HepG2 (cell line): ENCODE data around the gene TYW1B. TPM values are rescaled to one million over a fixed set of nuclear protein-coding genes. Genes with fewer than 3 reads are reported as not detected.
A peak's percentile ranks its signal among the peaks of the same experiment; 100 is the strongest.
"Not testable (repeated sequence)": the region's sequence is repeated elsewhere in the genome, so short reads cannot be mapped to it uniquely, and the experiment has no call there.

ENCODE experiments used
- ATAC-seq: fragments of 200-7000 bp; cut with Tn5 transposase; 3 replicates; pipeline ENCODE4 v1.9.1; 2020; ENCODE audit warnings: mild to moderate bottlenecking, moderate library complexity
- BruUV-seq: library from RNA; stranded (reverse); fragments of 400-500 nt; replicated peaks from 2 replicates; lab custom pipeline; 2021; lab: Mats Ljungman, UMichigan
- CTCF ChIA-PET: fragments of 300-600 bp; formaldehyde crosslinking; extraction: SDS; loops from one replicate; lab custom pipeline; 2021; ENCODE audit warnings: low total read pairs, inconsistent platforms, low intra/inter-chr PET ratio; lab: Yijun Ruan, JAX
- POLR2A ChIA-PET: fragments of 350-600 bp; sonication (Branson Sonifier 250); formaldehyde crosslinking; loops from one replicate; lab custom pipeline; 2020; ENCODE audit warnings: antibody characterized with exemption, inconsistent platforms; lab: Yijun Ruan, JAX
- DNase-seq: peaks from one replicate; pipeline ENCODE4 v3.0.0-alpha.2; 2015; ENCODE audit warnings: low spot score
- FAIRE-seq: peaks from 3 replicates; lab custom pipeline; 2011; peaks lifted over from hg19 to GRCh38; lab: Jason Lieb, UNC
- H2AFZ ChIP-seq: one replicate; pipeline ENCODE4 v1.6.1; 2011; ENCODE audit warnings: low read length, inconsistent platforms
- H3K27ac ChIP-seq: fragments of 300-600 bp; 3 replicates; pipeline ENCODE4 v1.8.0; 2011; ENCODE audit warnings: mixed run types, mild to moderate bottlenecking, mixed read lengths, low read length, inconsistent platforms; ENCODE audit not compliant: insufficient read depth; ENCODE audit errors: extremely low read length
- H3K27me3 ChIP-seq, 2 experiments: fragments of 200-600 bp in 1 of 2; 2 replicates in 1 of 2; 3 replicates in 1 of 2; pipeline versions ENCODE4 v1.6.0 to v1.8.0; 2011; ENCODE audit warnings: low read length in 2 of 2, mild to moderate bottlenecking in 2 of 2, moderate library complexity in 2 of 2, inconsistent platforms in 1 of 2; ENCODE audit not compliant: insufficient read depth in 2 of 2, control insufficient read depth in 1 of 2
- H3K36me3 ChIP-seq, 2 experiments: fragments of 200-600 bp in 1 of 2; replicated peaks in 1 of 2; 2 replicates in 1 of 2; 3 replicates in 1 of 2; pipeline versions ENCODE4 v1.5.1 to v1.8.0; 2011; ENCODE audit warnings: low read length in 2 of 2, inconsistent platforms in 1 of 2; ENCODE audit not compliant: insufficient read depth in 2 of 2, control insufficient read depth in 1 of 2
- H3K4me1 ChIP-seq: 2 replicates; pipeline ENCODE4 v1.5.1; 2012; ENCODE audit warnings: low read length, inconsistent platforms; ENCODE audit not compliant: insufficient read depth
- H3K4me2 ChIP-seq: 2 replicates; pipeline ENCODE4 v1.6.0; 2011; ENCODE audit warnings: low read depth, low read length, inconsistent platforms
- H3K4me3 ChIP-seq, 3 experiments: fragments of 200-600 bp in 1 of 3; sonication (generic), shearing (Covaris generic) in 1 of 3; replicated peaks in 1 of 3; 2 replicates each; pipeline ENCODE4 v1.5.1; 2011 to 2016; ENCODE audit warnings: low read length in 3 of 3, inconsistent platforms in 2 of 3, low read depth in 2 of 3, mild to moderate bottlenecking in 2 of 3, control low read depth in 1 of 3, mixed read lengths in 1 of 3; ENCODE audit not compliant: insufficient read depth in 1 of 3
- H3K79me2 ChIP-seq: one replicate; pipeline ENCODE4 v1.6.1; 2011; ENCODE audit warnings: low read length, inconsistent platforms; ENCODE audit not compliant: insufficient read depth
- H3K9ac ChIP-seq: 2 replicates; pipeline ENCODE4 v1.6.0; 2011; ENCODE audit warnings: mild to moderate bottlenecking, low read depth, low read length, inconsistent platforms; ENCODE audit not compliant: insufficient read depth
- H3K9me3 ChIP-seq: 2 replicates; pipeline ENCODE4 v1.5.1; 2012; ENCODE audit warnings: mild to moderate bottlenecking, low read length
- H4K20me1 ChIP-seq: 2 replicates; pipeline ENCODE4 v1.6.0; 2011; ENCODE audit warnings: inconsistent platforms, mild to moderate bottlenecking, low read length, moderate library complexity; ENCODE audit not compliant: insufficient read depth
- CEBPG ChIP-seq: IDR thresholded peaks from 2 replicates; pipeline ENCODE4 v1.6.1; 2016
- GATAD2A ChIP-seq: IDR thresholded peaks from 2 replicates; pipeline ENCODE4 v1.6.1; 2016
- HNF4A ChIP-seq: sonication (generic); formaldehyde crosslinking; IDR thresholded peaks from 2 replicates; pipeline ENCODE4 v1.4.0; 2020; ENCODE audit warnings: missing genetic modification reagents
- WGBS: methylation state at CpG from one replicate; pipeline ENCODE4 v1.1.6; 2017; ENCODE audit warnings: low lambda C conversion rate; 5-methylcytosine and 5-hydroxymethylcytosine counted together
- in situ Hi-C: cut with HindIII; loops from 2 replicates; pipeline ENCODE4 v1.10.0; 2017; ENCODE audit warnings: low pct_unique_long_range_greater_than_20kb; ENCODE audit not compliant: extremely low pct_ligation_motif_present
- intact Hi-C: fragments of 100-400 bp; cut with micrococcal nuclease; formaldehyde crosslinking; loops from one replicate; pipeline ENCODE4 v1.10.0; 2022; ENCODE audit not compliant: unreplicated experiment
- polyA plus RNA-seq, 8 experiments: library from polyadenylated mRNA; depleted of rRNA in 3 of 8; stranded (reverse) in 7 of 8; unstranded in 1 of 8; fragments of >200 nt; fragmentation: Illumina TruSeq in 4 of 8; extraction: Trizol in 4 of 8; gene quantifications; 2 replicates each; pipeline versions ENCODE4 v1.2.1 to v1.2.3, GENCODE V29; 2011 to 2016; ENCODE audit warnings: low read depth in 4 of 8, missing spikeins in 1 of 8, mixed read lengths in 1 of 8; ENCODE audit not compliant: insufficient read depth in 1 of 8
- total RNA-seq, 5 experiments: library from RNA; depleted of rRNA; stranded (reverse); fragments of >200 nt; fragmentation: Illumina TruSeq; extraction: Trizol; gene quantifications; 2 replicates each; pipeline ENCODE4 v1.2.3, GENCODE V29; 2016; ENCODE audit warnings: low read depth in 1 of 5
- TF ChIP-seq, protein P1 (sequence below): IDR thresholded peaks from 2 replicates; pipeline ENCODE4 v1.4.0; 2020; ENCODE audit warnings: mild to moderate bottlenecking, missing genetic modification reagents
- TF ChIP-seq, protein P2 (sequence below): sonication (generic); formaldehyde crosslinking; conservative IDR thresholded peaks from 2 replicates; pipeline ENCODE4 v1.4.0; 2020; ENCODE audit warnings: mild to moderate bottlenecking, missing genetic modification reagents, moderate library complexity

The TYW1B gene
- total and polyA plus RNA-seq, 2 of the 13 experiments (the other 11 are each of a cell fraction or from before 2014, with no cell fraction given), result 2.0 to 5.5 TPM

DNA sequence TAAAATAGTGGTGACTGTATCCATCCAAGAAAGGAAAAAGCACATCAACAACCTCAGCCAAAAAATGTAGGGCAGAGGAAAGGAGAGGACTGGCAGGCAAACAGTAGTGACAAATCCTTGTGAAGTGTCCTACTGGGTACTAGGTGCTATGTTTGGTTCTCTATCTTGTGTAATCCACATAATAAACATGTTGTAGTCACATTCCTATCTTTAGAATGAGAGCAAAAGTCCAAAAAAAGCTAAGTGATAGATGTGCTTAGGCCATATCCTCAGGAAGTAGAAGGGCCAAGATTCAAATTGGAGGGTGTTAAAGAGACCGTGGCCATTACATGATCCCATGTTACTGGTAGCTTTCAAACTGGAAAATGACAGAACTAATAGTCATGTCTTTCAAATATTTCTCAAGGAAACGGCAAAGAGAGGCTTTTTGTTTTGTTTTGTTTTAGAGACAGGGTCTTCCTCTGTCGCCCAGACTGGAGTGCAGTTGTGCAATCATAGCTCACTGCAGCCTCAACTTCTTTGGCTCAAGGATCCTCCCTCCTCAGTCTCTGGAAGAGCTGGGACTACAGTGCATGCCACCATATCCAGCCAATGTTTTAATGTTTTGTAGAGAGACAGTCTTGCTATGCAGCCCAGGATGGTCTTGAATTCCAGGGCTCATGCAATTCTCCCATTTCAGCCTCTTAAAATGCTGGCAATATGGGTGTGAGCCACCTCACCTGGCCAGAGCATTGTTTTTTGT is 244.2 kb downstream of the TYW1B start:
- ATAC-seq, result peak; percentile 95
- H3K9ac ChIP-seq, BruUV-seq, H4K20me1 ChIP-seq, H3K27me3 ChIP-seq, H3K27ac ChIP-seq, H2AFZ ChIP-seq, H3K36me3 ChIP-seq, FAIRE-seq, H3K4me3 ChIP-seq, CTCF ChIA-PET, H3K9me3 ChIP-seq, intact Hi-C loops, POLR2A ChIA-PET, in situ Hi-C loops, H3K4me2 ChIP-seq, H3K79me2 ChIP-seq: not testable (repeated sequence)
- peak; percentile 68 for DNase-seq
- peak; percentile 15; the same call in 1 of the 2 replicates for TF ChIP-seq CEBPG
- peak; percentile 50 for TF ChIP-seq HNF4A (CRISPR knock-in tag)
- TF ChIP-seq GATAD2A (CRISPR knock-in tag), result peak; percentile 22; the same call in 1 of the 2 replicates
- TF ChIP-seq, protein P1, sequence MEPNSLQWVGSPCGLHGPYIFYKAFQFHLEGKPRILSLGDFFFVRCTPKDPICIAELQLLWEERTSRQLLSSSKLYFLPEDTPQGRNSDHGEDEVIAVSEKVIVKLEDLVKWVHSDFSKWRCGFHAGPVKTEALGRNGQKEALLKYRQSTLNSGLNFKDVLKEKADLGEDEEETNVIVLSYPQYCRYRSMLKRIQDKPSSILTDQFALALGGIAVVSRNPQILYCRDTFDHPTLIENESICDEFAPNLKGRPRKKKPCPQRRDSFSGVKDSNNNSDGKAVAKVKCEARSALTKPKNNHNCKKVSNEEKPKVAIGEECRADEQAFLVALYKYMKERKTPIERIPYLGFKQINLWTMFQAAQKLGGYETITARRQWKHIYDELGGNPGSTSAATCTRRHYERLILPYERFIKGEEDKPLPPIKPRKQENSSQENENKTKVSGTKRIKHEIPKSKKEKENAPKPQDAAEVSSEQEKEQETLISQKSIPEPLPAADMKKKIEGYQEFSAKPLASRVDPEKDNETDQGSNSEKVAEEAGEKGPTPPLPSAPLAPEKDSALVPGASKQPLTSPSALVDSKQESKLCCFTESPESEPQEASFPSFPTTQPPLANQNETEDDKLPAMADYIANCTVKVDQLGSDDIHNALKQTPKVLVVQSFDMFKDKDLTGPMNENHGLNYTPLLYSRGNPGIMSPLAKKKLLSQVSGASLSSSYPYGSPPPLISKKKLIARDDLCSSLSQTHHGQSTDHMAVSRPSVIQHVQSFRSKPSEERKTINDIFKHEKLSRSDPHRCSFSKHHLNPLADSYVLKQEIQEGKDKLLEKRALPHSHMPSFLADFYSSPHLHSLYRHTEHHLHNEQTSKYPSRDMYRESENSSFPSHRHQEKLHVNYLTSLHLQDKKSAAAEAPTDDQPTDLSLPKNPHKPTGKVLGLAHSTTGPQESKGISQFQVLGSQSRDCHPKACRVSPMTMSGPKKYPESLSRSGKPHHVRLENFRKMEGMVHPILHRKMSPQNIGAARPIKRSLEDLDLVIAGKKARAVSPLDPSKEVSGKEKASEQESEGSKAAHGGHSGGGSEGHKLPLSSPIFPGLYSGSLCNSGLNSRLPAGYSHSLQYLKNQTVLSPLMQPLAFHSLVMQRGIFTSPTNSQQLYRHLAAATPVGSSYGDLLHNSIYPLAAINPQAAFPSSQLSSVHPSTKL (CRISPR knock-in tag), result peak; percentile 20; the same call in 1 of the 2 replicates
- TF ChIP-seq, protein P2, sequence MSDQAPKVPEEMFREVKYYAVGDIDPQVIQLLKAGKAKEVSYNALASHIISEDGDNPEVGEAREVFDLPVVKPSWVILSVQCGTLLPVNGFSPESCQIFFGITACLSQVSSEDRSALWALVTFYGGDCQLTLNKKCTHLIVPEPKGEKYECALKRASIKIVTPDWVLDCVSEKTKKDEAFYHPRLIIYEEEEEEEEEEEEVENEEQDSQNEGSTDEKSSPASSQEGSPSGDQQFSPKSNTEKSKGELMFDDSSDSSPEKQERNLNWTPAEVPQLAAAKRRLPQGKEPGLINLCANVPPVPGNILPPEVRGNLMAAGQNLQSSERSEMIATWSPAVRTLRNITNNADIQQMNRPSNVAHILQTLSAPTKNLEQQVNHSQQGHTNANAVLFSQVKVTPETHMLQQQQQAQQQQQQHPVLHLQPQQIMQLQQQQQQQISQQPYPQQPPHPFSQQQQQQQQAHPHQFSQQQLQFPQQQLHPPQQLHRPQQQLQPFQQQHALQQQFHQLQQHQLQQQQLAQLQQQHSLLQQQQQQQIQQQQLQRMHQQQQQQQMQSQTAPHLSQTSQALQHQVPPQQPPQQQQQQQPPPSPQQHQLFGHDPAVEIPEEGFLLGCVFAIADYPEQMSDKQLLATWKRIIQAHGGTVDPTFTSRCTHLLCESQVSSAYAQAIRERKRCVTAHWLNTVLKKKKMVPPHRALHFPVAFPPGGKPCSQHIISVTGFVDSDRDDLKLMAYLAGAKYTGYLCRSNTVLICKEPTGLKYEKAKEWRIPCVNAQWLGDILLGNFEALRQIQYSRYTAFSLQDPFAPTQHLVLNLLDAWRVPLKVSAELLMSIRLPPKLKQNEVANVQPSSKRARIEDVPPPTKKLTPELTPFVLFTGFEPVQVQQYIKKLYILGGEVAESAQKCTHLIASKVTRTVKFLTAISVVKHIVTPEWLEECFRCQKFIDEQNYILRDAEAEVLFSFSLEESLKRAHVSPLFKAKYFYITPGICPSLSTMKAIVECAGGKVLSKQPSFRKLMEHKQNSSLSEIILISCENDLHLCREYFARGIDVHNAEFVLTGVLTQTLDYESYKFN (CRISPR knock-in tag), result 0 out of 2 replicates have a peak, but pooled peaks have one; percentile 23
- peaks cover 24% of the 10 kb centered on the region for H3K4me1 ChIP-seq
- 23% methylated on average over 3 of the region's 3 CpGs for WGBS
